Esophagus (tissue), 2 donors: ENCODE results near the gene MINK1. TPM values are rescaled to one million over a fixed set of nuclear protein-coding genes. Genes with fewer than 3 reads are reported as not detected.

Experiments used
- H3K27ac ChIP-seq, 2 donors: one replicate each; pipeline ENCODE4 v1.5.1; 2013; ENCODE audit warnings: low read depth in 2 of 2, mild to moderate bottlenecking in 2 of 2, inconsistent platforms in 1 of 2, low read length in 1 of 2, moderate library complexity in 1 of 2
- H3K27me3 ChIP-seq, 2 donors: one replicate each; pipeline ENCODE4 v1.6.1; 2013; ENCODE audit warnings: low read length in 2 of 2, control low read depth in 1 of 2, mild to moderate bottlenecking in 1 of 2; ENCODE audit not compliant: insufficient read depth in 2 of 2, control insufficient read depth in 1 of 2
- H3K36me3 ChIP-seq, 2 donors: one replicate each; pipeline ENCODE4 v1.6.1; 2013; ENCODE audit warnings: low read length in 1 of 2; ENCODE audit not compliant: control insufficient read depth in 2 of 2, insufficient read depth in 2 of 2
- H3K4me1 ChIP-seq, 2 donors: one replicate each; pipeline ENCODE4 v1.6.1; 2013; ENCODE audit warnings: low read length in 1 of 2; ENCODE audit not compliant: control insufficient read depth in 2 of 2, insufficient read depth in 2 of 2
- H3K4me3 ChIP-seq, 2 donors: one replicate each; pipeline ENCODE4 v1.5.1; 2013; ENCODE audit warnings: low read length in 2 of 2, mild to moderate bottlenecking in 2 of 2, low read depth in 1 of 2, moderate library complexity in 1 of 2
- H3K9me3 ChIP-seq, 2 donors: one replicate each; pipeline ENCODE4 v1.6.1; 2013; ENCODE audit warnings: mild to moderate bottlenecking in 2 of 2, low read depth in 1 of 2, low read length in 1 of 2, moderate library complexity in 1 of 2; ENCODE audit not compliant: control insufficient read depth in 2 of 2, insufficient read depth in 1 of 2
- WGBS, 2 donors: extraction: QIAGEN DNeasy Blood & Tissue Kit; methylation state at CpG; one replicate each; pipeline ENCODE4 v1.1.7; 2013; 5-methylcytosine and 5-hydroxymethylcytosine counted together
- polyA plus RNA-seq, 2 donors: library from polyadenylated mRNA; stranded (reverse); fragments of 200-250 nt; gene quantifications; one replicate each; pipeline ENCODE4 v1.2.3, GENCODE V29; 2013
- donor health status: healthy with polysubstance abuse.
- donor health status: Bipolar disorder and iron deficiency.

MINK1 gene
- polyA plus RNA-seq, 2 donors, result 86.1 to 161 TPM

DNA sequence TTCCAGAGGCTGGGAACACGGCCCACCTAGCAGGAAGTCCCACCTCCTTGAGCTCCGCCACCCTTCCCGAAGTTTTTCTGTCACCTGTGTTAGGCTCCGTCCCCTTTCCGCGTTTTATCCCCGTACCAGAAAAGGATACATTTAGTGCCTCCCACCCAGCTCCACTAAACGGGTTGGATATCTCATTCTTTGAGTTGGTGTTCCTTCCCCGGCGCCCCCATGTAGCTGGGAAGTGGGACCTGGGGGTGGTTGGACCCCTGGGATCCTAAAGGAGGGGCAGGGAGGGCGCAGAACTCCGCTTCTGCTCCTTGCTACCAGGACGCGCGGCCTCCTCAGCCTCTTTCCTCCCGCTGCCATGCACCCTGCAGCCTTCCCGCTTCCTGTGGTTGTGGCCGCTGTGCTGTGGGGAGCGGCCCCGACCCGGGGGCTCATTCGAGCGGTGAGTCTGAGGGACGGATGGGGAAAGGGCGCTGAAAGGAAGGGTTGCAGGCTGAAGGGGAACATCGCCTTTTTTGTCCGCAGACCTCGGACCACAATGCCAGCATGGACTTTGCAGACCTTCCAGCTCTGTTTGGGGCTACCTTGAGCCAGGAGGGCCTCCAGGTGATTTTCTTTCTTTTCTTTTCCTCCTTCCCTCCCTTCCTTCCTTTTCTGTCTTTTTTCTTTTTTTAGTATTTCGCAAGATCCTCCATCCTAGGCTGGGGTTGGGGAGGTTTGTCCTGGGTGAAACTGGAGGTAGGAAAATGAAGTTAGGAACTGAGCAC lies 107.6 kb downstream of the MINK1 start:
- H3K4me3 ChIP-seq, result peak overlapping the region; percentile 76 to 83
- H3K9me3 ChIP-seq, result no peaks in the 10 kb centered on the region
- H3K27me3 ChIP-seq, result no peaks in the 10 kb centered on the region
- peaks cover 5 to 39% of the 10 kb centered on the region in 2 donors for H3K36me3 ChIP-seq
- H3K27ac ChIP-seq, result peak overlapping the region; percentile 90 to 99
- 1% methylated on average over 28 to 29 of the region's 29 CpGs for WGBS, 2 donors
- H3K4me1 ChIP-seq, result peaks cover 8 to 14% of the 10 kb centered on the region in 2 donors

DNA sequence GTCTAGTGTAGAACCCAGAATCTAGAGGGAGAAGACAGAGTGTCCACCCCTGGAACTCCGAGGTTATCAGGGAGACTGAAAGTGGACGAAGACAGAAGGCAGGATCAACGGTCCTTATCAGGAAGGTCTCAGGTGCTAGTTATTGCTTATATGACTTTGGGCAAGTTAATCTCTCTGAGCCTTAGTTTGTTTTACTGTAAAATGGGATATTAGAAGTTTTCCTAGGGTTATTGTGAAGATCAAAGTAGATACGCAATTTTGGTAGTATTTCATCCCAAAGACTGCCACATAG lies 108.1 kb downstream of the MINK1 start:
- Histone ChIP-seq H3K4me1 (peaks cover 8 to 16% of the 10 kb centered on the region in 2 donors), H3K36me3 (peaks cover 5 to 40% of the 10 kb centered on the region in 2 donors), H3K4me3 (peak overlapping the region; percentile 76 to 83), H3K9me3 (no peaks in the 10 kb centered on the region), H3K27me3 (no peaks in the 10 kb centered on the region), H3K27ac (peak overlapping the region; percentile 59 to 90)
- WGBS, 2 donors, result 33 to 36% methylated on average over 4 of the region's 4 CpGs

DNA sequence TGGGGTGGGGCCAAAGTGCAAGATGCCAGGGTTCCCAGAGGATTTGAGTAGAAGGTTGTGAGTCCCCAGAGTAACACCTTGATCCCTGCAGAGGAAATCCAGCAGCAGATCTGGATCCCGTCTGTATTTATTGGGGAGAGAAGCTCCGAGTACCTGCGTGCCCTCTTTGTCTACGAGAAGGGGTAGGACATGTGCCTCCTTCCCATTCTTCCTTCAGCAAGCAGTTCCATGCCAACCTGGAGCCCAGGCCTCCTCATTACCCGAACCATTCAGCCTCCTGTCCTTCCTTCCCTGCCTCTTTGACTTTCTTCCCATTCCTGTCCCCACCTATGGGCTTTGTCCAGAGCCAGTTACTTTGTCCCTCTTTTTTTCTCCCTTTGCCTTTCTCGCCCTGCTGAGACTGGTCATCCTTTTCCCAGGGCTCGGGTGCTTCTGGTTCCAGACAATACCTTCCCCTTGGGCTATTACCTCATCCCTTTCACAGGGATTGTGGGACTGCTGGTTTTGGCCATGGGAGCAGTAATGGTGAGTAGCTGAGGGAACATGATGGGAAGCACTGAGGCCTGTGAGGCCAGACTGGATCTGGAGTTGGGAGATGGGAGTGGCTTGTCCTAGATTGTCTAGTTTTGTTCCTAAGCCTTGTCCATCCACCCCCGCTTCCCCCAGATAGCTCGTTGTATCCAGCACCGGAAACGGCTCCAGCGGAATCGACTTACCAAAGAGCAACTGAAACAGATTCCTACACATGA lies 109.8 kb downstream of the MINK1 start:
- WGBS, 2 donors, result 67 to 76% methylated on average over 13 of the region's 13 CpGs
- peaks cover 5 to 31% of the 10 kb centered on the region in 2 donors for H3K36me3 ChIP-seq

DNA sequence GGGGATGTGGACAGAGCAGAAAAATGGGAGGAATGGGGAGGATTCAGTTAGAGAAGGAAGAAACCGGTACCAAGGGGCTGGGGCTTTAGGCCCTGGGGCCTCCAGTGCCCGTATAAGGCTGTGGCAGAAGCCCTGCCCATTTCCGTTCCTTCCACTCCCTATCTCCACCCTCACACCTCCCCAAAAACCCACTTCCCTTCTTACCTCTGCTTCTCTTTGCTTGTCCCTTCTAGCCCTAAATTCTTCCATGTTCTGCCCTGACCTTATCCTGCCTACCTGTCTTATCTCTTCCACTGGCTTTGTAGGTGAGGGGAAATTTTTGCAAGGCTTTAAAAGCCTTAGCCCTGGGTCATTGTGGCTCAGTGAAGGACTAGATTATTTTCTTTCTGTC lies 111.0 kb downstream of the MINK1 start:
- Histone ChIP-seq H3K4me1 (peaks cover 2 to 10% of the 10 kb centered on the region in 2 donors), H3K4me3 (no peak overlapping the region)

More for the DNA sequence above, 109.8 kb downstream of the MINK1 start:
- H3K27me3 ChIP-seq, result no peaks in the 10 kb centered on the region
- peaks cover 8 to 16% of the 10 kb centered on the region in 2 donors for H3K4me1 ChIP-seq
- H3K27ac ChIP-seq, result peak overlapping the region in 1 of 2 donors; percentile 57
- H3K4me3 ChIP-seq, result no peak overlapping the region
- no peaks in the 10 kb centered on the region for H3K9me3 ChIP-seq

DNA sequence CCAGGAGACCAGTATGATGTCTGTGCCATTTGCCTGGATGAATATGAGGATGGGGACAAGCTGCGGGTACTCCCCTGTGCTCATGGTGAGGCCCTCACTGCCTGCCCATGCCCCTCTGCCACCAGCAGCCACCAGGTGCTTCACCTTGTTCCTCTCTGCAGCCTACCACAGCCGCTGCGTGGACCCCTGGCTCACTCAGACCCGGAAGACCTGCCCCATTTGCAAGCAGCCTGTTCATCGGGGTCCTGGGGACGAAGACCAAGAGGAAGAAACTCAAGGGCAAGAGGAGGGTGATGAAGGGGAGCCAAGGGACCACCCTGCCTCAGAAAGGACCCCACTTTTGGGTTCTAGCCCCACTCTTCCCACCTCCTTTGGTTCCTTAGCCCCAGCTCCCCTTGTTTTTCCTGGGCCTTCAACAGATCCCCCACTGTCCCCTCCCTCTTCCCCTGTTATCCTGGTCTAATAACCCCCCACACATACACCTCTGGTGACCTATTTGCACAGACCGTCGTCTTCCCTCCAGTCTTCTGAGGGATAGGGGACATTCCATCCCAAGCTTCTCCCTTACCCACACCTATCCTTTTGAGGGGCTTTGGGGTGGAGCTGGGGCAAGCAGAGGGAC lies 111.5 kb downstream of the MINK1 start:
- no peak overlapping the region for H3K4me3 ChIP-seq
- peaks cover 2 to 10% of the 10 kb centered on the region in 2 donors for H3K4me1 ChIP-seq
- no peaks in the 10 kb centered on the region for H3K27me3 ChIP-seq
- H3K36me3 ChIP-seq, result peaks cover 5 to 27% of the 10 kb centered on the region in 2 donors
- H3K9me3 ChIP-seq, result no peaks in the 10 kb centered on the region
- WGBS, 2 donors, result 55 to 61% methylated on average over 8 of the region's 8 CpGs
- peak overlapping the region; percentile 69 to 85 for H3K27ac ChIP-seq

More for the DNA sequence above, 111.0 kb downstream of the MINK1 start:
- Histone ChIP-seq H3K9me3 (no peaks in the 10 kb centered on the region), H3K27ac (peak overlapping the region; percentile 69 to 85), H3K27me3 (no peaks in the 10 kb centered on the region), H3K36me3 (peaks cover 5 to 27% of the 10 kb centered on the region in 2 donors)
- WGBS, 2 donors, result 27% methylated on average over 2 to 3 of the region's 3 CpGs

DNA sequence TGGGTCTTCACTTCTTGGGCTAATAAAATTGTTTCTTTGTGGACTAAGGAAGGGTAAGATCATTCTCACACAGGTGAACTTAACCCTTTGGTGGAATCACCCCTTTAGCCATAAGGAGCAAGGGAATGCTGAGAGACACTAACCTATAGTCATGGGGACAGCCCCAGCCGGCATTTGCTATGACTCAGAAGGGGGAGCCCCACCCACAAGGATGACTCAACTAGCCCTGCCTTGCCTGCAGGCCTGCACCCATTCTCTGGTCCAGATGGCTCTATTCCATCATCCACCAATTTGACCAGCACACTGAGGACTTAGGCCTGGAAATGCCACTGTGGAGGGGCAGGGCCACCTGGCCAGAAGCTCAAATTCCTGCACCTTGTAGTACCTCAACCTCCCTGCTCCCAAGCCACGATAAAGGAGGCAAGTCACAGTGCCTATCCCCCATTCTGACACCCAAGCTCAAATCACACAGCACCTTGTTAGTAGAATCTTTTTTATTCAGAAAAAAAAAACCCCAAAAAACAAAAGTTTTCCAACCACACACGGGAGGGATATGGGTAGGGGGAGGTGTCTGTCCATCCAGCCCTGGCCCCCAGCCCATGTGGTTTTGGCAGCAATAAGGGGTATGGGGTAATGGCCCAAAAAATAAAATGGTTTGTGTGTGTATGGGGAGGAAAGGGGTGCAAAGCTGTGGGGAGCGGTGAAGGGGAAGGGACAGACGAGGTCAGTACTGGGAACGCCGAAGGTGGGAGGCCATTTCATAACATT lies 112.2 kb downstream of the MINK1 start:
- peaks cover 5 to 27% of the 10 kb centered on the region in 2 donors for H3K36me3 ChIP-seq
- peaks cover 2 to 13% of the 10 kb centered on the region in 2 donors for H3K4me1 ChIP-seq

DNA sequence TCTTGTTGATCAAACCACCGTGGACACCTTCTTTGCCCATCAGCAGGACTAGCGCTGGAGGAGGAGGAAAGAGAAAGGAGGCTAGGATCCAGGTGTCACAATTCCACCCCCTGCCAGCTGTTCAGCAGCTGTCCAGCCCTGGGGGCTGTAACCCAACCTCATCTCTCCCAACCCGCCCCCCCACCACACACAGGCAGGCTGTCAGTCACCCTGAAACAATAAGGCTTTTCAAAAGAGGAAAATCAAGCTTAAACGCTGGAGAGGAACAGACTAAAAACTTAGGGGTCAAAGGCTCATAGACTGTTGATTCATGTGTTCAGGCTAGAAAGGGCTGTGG lies 112.8 kb downstream of the MINK1 start:
- Histone ChIP-seq H3K36me3 (peaks cover 5 to 27% of the 10 kb centered on the region in 2 donors), H3K27ac (peak overlapping the region; percentile 54 to 85), H3K9me3 (no peaks in the 10 kb centered on the region), H3K27me3 (no peaks in the 10 kb centered on the region), H3K4me3 (peak overlapping the region in 1 of 2 donors; percentile 77), H3K4me1 (peaks cover 2 to 15% of the 10 kb centered on the region in 2 donors)
- WGBS, 2 donors, result 12 to 19% methylated on average over 4 of the region's 4 CpGs

More for the DNA sequence above, 112.2 kb downstream of the MINK1 start:
- 20 to 22% methylated on average over 7 of the region's 7 CpGs for WGBS, 2 donors
- no peaks in the 10 kb centered on the region for H3K27me3 ChIP-seq
- H3K9me3 ChIP-seq, result no peaks in the 10 kb centered on the region
- peak overlapping the region; percentile 69 to 85 for H3K27ac ChIP-seq
- peak overlapping the region in 1 of 2 donors; percentile 11 for H3K4me3 ChIP-seq

DNA sequence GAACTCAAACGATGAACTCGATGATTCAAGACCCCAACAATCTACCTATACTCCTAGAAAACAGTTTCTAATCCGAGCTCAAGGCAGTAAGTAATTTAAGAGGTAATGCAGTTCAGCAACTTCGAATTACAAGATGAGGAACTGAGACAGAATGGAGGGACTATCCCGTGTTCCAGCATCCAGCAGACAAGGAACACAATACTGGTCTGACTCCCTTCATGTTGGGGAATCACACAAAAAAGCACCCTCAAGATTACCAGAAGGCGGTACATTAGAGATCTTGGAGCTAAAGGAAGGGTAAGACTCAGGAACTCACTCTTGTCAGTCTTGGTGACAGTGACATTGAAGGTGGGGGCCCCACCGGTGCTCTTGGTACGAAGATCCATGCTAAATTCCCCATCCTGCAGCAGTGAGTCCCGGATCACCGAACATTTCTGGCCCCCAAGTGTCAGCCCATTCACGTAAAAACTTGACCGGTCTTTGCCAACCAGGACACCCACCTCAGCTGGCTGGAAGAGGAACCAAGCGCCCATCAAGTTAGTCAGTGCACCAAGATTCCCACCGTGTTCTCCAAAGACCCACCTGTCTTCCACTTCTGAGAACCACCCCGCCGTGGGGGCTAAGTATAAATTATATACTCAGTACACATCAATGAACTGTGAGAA lies 113.3 kb downstream of the MINK1 start:
- Histone ChIP-seq H3K36me3 (peaks cover 5 to 27% of the 10 kb centered on the region in 2 donors), H3K27me3 (no peaks in the 10 kb centered on the region), H3K9me3 (no peaks in the 10 kb centered on the region), H3K4me1 (peaks cover 2 to 15% of the 10 kb centered on the region in 2 donors), H3K4me3 (peak overlapping the region; percentile 33 to 77), H3K27ac (peak overlapping the region; percentile 54 to 85)
- 18 to 22% methylated on average over 16 of the region's 16 CpGs for WGBS, 2 donors
